Vagina (tissue), 2 donors: ENCODE results near the gene TRIM37. TPM values are rescaled to one million over a fixed set of nuclear protein-coding genes. Genes with fewer than 3 reads are reported as not detected.

Experiments used
- DNase-seq, 2 donors: peaks; one replicate each; pipeline ENCODE4 v3.0.0-alpha.2; 2017; ENCODE audit errors: extremely low spot score in 2 of 2
- H3K27ac ChIP-seq: fragments of 200-600 bp; sonication (generic); one replicate; pipeline ENCODE4 v1.5.1; 2019
- H3K27me3 ChIP-seq: fragments of 200-600 bp; sonication (generic); one replicate; pipeline ENCODE4 v1.5.1; 2019
- H3K36me3 ChIP-seq, 2 donors: fragments of 200-600 bp; sonication (generic); one replicate each; pipeline ENCODE4 v1.5.1; 2017 to 2019
- H3K4me1 ChIP-seq: fragments of 200-600 bp; sonication (generic); one replicate; pipeline ENCODE4 v1.5.1; 2019
- H3K4me3 ChIP-seq, 2 donors: fragments of 200-600 bp; sonication (generic); 1 replicate in 1 of 2; 2 replicates in 1 of 2; pipeline ENCODE4 v1.5.1; 2016 to 2019
- H3K9me3 ChIP-seq: fragments of 200-600 bp; sonication (generic); one replicate; pipeline ENCODE4 v1.5.1; 2019
- CTCF ChIP-seq, 3 experiments: fragments of 450-650 bp in 2 of 3; fragments of 200-600 bp in 1 of 3; sonication (generic) in 1 of 3; IDR thresholded peaks; one replicate each; pipeline ENCODE4 v1.5.1; 2017 to 2019; ENCODE audit warnings: antibody characterized with exemption in 3 of 3, mild to moderate bottlenecking in 2 of 3, moderate library complexity in 2 of 3
- POLR2A ChIP-seq, 2 donors: fragments of 450-650 bp; IDR thresholded peaks; one replicate each; pipeline ENCODE4 v1.6.1; 2017; ENCODE audit warnings: antibody characterized with exemption in 2 of 2, mild to moderate bottlenecking in 2 of 2, moderate library complexity in 2 of 2
- POLR2AphosphoS5 ChIP-seq, 2 donors: sonication (generic); formaldehyde crosslinking; IDR thresholded peaks; one replicate each; pipeline ENCODE4 v1.9.0; 2017; ENCODE audit warnings: antibody characterized with exemption in 2 of 2, mild to moderate bottlenecking in 2 of 2, low read depth in 1 of 2; ENCODE audit not compliant: insufficient read depth in 1 of 2
- intact Hi-C: fragments of 100-400 bp; cut with DNase I; formaldehyde crosslinking; loops from one replicate; pipeline ENCODE4 v1.15.1; 2023
- total RNA-seq: library from RNA; depleted of rRNA; stranded (reverse); fragments of >200 nt; gene quantifications from one replicate; pipeline ENCODE4 v1.2.3, GENCODE V29; 2016

The TRIM37 gene
- total RNA-seq, 1 donor from 2014 or later, result 20.4 TPM

GRCh38 chr17:59027750-59028149 lies 78.9 kb downstream of the TRIM37 start:
- no peaks in the 10 kb centered on the region for H3K9me3 ChIP-seq
- no peaks in the 10 kb centered on the region for H3K27me3 ChIP-seq
- no peaks in the 10 kb centered on the region for H3K36me3 ChIP-seq
- TF ChIP-seq POLR2AphosphoS5 (IDR thresholded peaks at IDR 0.05; ENCODE audit: insufficient read depth in 1 of 2, low read depth in 1 of 2), result no peak
- TF ChIP-seq CTCF (IDR thresholded peaks at IDR 0.05), result no peak
- no peak for TF ChIP-seq POLR2A (IDR thresholded peaks at IDR 0.05)
- no peak overlapping the region for H3K27ac ChIP-seq
- no peak for DNase-seq
- intact Hi-C loops, result no loop called here
- H3K4me3 ChIP-seq, result no peak overlapping the region
- H3K4me1 ChIP-seq, result peaks cover 18% of the 10 kb centered on the region

GRCh38 chr17:59026176-59026939 lies 80.3 kb downstream of the TRIM37 start:
- TF ChIP-seq POLR2AphosphoS5 (IDR thresholded peaks at IDR 0.05; ENCODE audit: insufficient read depth in 1 of 2, low read depth in 1 of 2) (no peak), CTCF (IDR thresholded peaks at IDR 0.05) (no peak), POLR2A (IDR thresholded peaks at IDR 0.05) (no peak)
- DNase-seq, result no peak

GRCh38 chr17:59024916-59025315 lies 81.8 kb downstream of the TRIM37 start:
- Histone ChIP-seq H3K4me1 (peaks cover 18% of the 10 kb centered on the region), H3K9me3 (no peaks in the 10 kb centered on the region), H3K27ac (no peak overlapping the region), H3K27me3 (no peaks in the 10 kb centered on the region), H3K36me3 (peaks cover 0 to 4% of the 10 kb centered on the region in 2 donors), H3K4me3 (no peak overlapping the region)
- intact Hi-C loops, result no loop called here
- DNase-seq, result no peak
- TF ChIP-seq POLR2A (IDR thresholded peaks at IDR 0.05) (no peak), POLR2AphosphoS5 (IDR thresholded peaks at IDR 0.05; ENCODE audit: insufficient read depth in 1 of 2, low read depth in 1 of 2) (no peak), CTCF (IDR thresholded peaks at IDR 0.05) (no peak)

More at GRCh38 chr17:59026176-59026939, 80.3 kb downstream of the TRIM37 start:
- Histone ChIP-seq H3K27me3 (no peaks in the 10 kb centered on the region), H3K4me3 (no peak overlapping the region), H3K36me3 (peaks cover 0 to 2% of the 10 kb centered on the region in 2 donors), H3K9me3 (no peaks in the 10 kb centered on the region), H3K27ac (peak overlapping the region; percentile 34), H3K4me1 (peaks cover 18% of the 10 kb centered on the region)
- intact Hi-C loops, result no loop called here

- Histone ChIP-seq H3K27ac (no peak overlapping the region), H3K27me3 (no peaks in the 10 kb centered on the region), H3K4me3 (no peak overlapping the region), H3K36me3 (peaks cover 0 to 6% of the 10 kb centered on the region in 2 donors), H3K9me3 (no peaks in the 10 kb centered on the region), H3K4me1 (no peaks in the 10 kb centered on the region)
- no peak for DNase-seq
- intact Hi-C loops, result no loop called here
- TF ChIP-seq POLR2AphosphoS5 (IDR thresholded peaks at IDR 0.05; ENCODE audit: insufficient read depth in 1 of 2, low read depth in 1 of 2) (no peak), POLR2A (IDR thresholded peaks at IDR 0.05) (no peak), CTCF (IDR thresholded peaks at IDR 0.05) (no peak)
These were observed 88.7 kb downstream of the TRIM37 start for GRCh38 chr17:59018019-59018418.

GRCh38 chr17:59011975-59012374 lies 94.7 kb downstream of the TRIM37 start:
- intact Hi-C loops, result loop anchor here (2.0 kb wide), 1 partner anchor 491 kb away; no protein-coding TSS in a partner anchor
- H3K36me3 ChIP-seq, result peaks cover 0 to 5% of the 10 kb centered on the region in 2 donors

More at GRCh38 chr17:59011975-59012374, 94.7 kb downstream of the TRIM37 start:
- no peak overlapping the region for H3K4me3 ChIP-seq
- DNase-seq, result no peak
- no peak overlapping the region for H3K27ac ChIP-seq
- no peak for TF ChIP-seq POLR2AphosphoS5 (IDR thresholded peaks at IDR 0.05; ENCODE audit: insufficient read depth in 1 of 2, low read depth in 1 of 2)
- TF ChIP-seq POLR2A (IDR thresholded peaks at IDR 0.05), result no peak
- no peak for TF ChIP-seq CTCF (IDR thresholded peaks at IDR 0.05)
- H3K27me3 ChIP-seq, result no peaks in the 10 kb centered on the region
- H3K9me3 ChIP-seq, result no peaks in the 10 kb centered on the region
- no peaks in the 10 kb centered on the region for H3K4me1 ChIP-seq
